NT2/D1 (cell line): ENCODE measurements around the gene APMAP.

Source experiments
- YY1 ChIP-seq: IDR thresholded peaks from 2 replicates; pipeline ENCODE4 v1.6.1; 2011; ENCODE audit not compliant: insufficient read length, insufficient read depth
- ZNF274 ChIP-seq: IDR thresholded peaks from 2 replicates; pipeline ENCODE4 v1.6.1; 2011; ENCODE audit warnings: mild to moderate bottlenecking, low read depth, low read length

DNA sequence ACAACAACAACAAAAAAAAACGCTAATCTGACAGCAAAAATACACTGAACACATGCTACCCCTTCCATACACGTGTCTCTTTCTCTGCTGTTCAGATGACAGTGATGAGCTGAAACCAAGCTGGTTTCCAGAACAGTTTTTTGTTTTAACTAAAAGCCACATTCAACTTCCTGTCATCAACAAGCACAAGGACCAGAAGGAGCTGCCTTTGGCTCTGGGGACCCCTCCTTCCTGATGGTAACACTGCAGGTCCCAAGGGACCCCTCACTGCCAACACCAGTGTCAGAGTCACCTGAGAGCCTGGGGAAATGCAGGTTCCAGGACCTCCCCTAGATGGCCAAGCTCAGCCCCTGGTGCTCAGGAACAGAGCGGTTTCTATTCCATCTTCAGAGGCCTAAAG lies 37.5 kb downstream of the APMAP start:
- TF ChIP-seq YY1 = no peak
- no peak for TF ChIP-seq ZNF274
